ENCODE measurements around the gene ENTHD1. TPM values are rescaled to one million over a fixed set of nuclear protein-coding genes. Genes with fewer than 3 reads are reported as not detected.

ENTHD1 gene
- total and polyA plus RNA-seq, 8 donors = not detected

- no peak overlapping the region for H3K4me3 ChIP-seq
- H3K27ac ChIP-seq = no peak overlapping the region
- peak; percentile 55 to 71 for DNase-seq
- no peaks in the 10 kb centered on the region for H3K9me3 ChIP-seq
- H3K36me3 ChIP-seq = no peaks in the 10 kb centered on the region
- H3K27me3 ChIP-seq = peaks cover 0 to 24% (median 0%) of the 10 kb centered on the region in 3 donors
- H3K4me1 ChIP-seq = peaks cover 0 to 23% (median 6%) of the 10 kb centered on the region in 4 donors
- WGBS, 5 donors = 65 to 72% (median 71%) methylated on average over 7 of the region's 7 CpGs
- TF ChIP-seq POLR2A (IDR thresholded peaks at IDR 0.05) (no peak), CTCF (IDR thresholded peaks at IDR 0.05) (peak in 4 of 7 experiments; percentile 38 to 58 (median 55))
- intact Hi-C loops (cut with DNase I; ENCODE audit: low total_unique reads) = no loop called here
Observed at GRCh38 chr22:39932918-39933649, 39.5 kb upstream of the ENTHD1 start.

DNA sequence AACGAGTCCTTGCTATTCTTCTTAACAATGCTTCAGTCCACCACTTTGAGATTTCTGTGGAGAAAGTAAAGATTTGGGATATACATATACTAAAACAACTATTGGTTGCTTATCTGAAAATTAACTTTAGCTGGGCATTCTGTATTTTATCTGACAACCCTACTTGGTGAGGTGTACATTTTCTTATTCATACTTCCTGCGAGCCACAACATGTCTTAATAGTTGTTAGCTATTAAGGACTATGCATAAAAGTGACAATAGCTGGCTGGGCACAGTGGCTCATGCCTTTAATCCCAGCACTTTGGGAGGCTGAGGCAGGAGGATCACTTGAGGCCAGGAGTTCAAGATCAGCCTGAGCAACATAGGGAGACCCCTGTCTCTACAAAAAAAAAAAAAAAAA is 38.6 kb upstream of the ENTHD1 start:
- Histone ChIP-seq H3K27ac (no peak overlapping the region), H3K4me3 (no peak overlapping the region), H3K4me1 (peaks cover 0 to 31% (median 9%) of the 10 kb centered on the region in 4 donors), H3K27me3 (peaks cover 0 to 24% (median 0%) of the 10 kb centered on the region in 3 donors), H3K36me3 (no peaks in the 10 kb centered on the region), H3K9me3 (no peaks in the 10 kb centered on the region)
- 43 to 69% (median 55%) methylated on average over 2 of the region's 2 CpGs for WGBS, 5 donors
- TF ChIP-seq CTCF (IDR thresholded peaks at IDR 0.05) = no peak
- TF ChIP-seq POLR2A (IDR thresholded peaks at IDR 0.05) = no peak
- TF ChIP-seq POLR2AphosphoS5 (IDR thresholded peaks at IDR 0.05) = no peak
- TF ChIP-seq EP300 (IDR thresholded peaks at IDR 0.05) = no peak
- DNase-seq = no peak
- intact Hi-C loops (cut with DNase I; ENCODE audit: low total_unique reads) = no loop called here

- no peak for TF ChIP-seq EP300 (IDR thresholded peaks at IDR 0.05)
- TF ChIP-seq POLR2AphosphoS5 (IDR thresholded peaks at IDR 0.05) = no peak
- no peak for TF ChIP-seq CTCF (IDR thresholded peaks at IDR 0.05)
- TF ChIP-seq POLR2A (IDR thresholded peaks at IDR 0.05) = no peak
- DNase-seq = no peak
- intact Hi-C loops (cut with DNase I; ENCODE audit: low total_unique reads) = no loop called here
- Histone ChIP-seq H3K27me3 (peaks cover 0 to 24% (median 0%) of the 10 kb centered on the region in 3 donors), H3K36me3 (no peaks in the 10 kb centered on the region), H3K4me1 (peaks cover 0 to 40% (median 15%) of the 10 kb centered on the region in 4 donors), H3K27ac (no peak overlapping the region), H3K9me3 (no peaks in the 10 kb centered on the region), H3K4me3 (no peak overlapping the region)
- 59 to 75% (median 73%) methylated on average over 2 of the region's 2 CpGs for WGBS, 5 donors
Observed at GRCh38 chr22:39931251-39931650, 37.7 kb upstream of the ENTHD1 start.

- peaks cover 0 to 40% (median 0%) of the 10 kb centered on the region in 3 donors for H3K27me3 ChIP-seq
- TF ChIP-seq EP300 (IDR thresholded peaks at IDR 0.05) (no peak), POLR2A (IDR thresholded peaks at IDR 0.05) (no peak), POLR2AphosphoS5 (IDR thresholded peaks at IDR 0.05) (no peak), CTCF (IDR thresholded peaks at IDR 0.05) (no peak)
- no peaks in the 10 kb centered on the region for H3K9me3 ChIP-seq
- no peaks in the 10 kb centered on the region for H3K36me3 ChIP-seq
- DNase-seq = no peak
- peaks cover 0 to 41% (median 24%) of the 10 kb centered on the region in 4 donors for H3K4me1 ChIP-seq
- intact Hi-C loops (cut with DNase I; ENCODE audit: low total_unique reads) = no loop called here
- WGBS, 5 donors = 61 to 79% (median 72%) methylated on average over 4 of the region's 4 CpGs
- no peak overlapping the region for H3K4me3 ChIP-seq
- peak overlapping the region in 1 of 5 donors; percentile 15 for H3K27ac ChIP-seq
Observed at GRCh38 chr22:39928536-39929520, 35.3 kb upstream of the ENTHD1 start.

Measured in stomach (tissue), 9 donors.